Endometrium (tissue), 2 donors: ENCODE results near the gene UGT1A10.

ENCODE experiments used
- FAIRE-seq: peaks from 2 replicates; lab custom pipeline; 2012; peaks lifted over from hg19 to GRCh38; lab: Jason Lieb, UNC
- donor health status: control.
- donor health status: control.

UGT1A10 gene

GRCh38 chr2:233807215-233807865, 171.1 kb downstream of the UGT1A10 start:
- FAIRE-seq = no peak

DNA sequence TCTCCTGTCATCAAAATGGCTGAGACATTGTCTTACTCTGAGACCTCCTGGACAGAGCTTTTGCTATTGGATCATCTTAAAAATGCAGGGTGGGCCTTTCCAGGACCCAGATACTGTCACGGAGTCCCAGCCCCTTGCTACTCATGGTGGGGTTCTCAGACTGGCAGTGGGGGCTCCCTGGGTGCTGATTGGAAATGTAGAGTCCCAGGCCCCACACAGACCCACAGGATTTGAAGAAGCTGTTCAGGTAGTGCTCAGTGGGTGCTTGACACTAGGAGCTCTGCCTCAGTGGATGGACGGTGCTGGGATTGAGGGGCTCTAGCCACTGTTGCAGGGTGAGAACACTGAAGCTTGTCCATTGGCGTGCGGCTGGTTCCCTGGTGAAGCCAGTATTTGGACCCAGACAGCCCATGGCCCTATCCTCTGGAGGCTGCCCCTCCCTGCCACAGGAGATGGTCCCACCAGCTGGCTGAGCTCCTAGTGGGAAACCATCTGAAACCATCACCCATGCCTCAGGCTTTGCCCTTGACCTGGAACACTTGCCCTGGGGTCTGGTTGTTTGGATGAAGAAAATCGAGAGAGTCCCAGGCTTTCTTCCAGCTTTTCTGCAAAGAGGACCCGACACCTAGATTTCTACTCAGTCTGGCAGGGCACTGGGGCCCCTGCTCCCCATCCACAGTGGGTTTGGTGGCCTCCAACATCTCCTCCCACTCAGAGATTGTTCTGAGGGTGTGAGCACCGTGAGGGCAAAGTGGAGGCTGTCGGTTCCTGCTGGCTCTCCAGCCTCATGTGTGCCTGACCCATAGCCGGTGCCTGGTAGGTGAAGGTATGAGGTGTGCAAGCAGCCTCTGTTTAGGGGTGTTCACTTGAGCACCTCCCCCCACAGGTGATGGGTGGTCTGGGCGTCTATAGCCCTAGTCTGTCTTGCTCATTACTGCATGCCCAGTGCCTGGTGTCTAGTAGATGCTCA, 172.0 kb downstream of the UGT1A10 start:
- no peak for FAIRE-seq

DNA sequence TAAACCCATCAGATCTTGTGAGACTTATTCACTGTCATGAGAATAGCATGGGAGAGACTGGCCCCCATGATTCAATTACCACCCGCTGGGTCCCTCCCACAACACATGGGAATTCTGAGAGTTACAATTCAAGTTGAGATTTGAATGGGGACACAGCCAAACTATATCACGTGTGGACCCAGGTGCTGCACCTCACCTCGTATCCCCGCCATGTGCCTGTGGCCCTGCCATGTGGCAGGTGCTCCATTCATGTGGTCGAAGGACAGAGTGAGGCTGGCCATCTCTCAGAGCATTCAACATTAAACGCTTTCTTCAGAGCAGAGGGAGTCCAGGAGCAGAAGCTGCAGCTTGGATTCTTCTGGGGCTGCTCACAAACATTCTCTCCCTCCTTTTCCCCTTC, 174.1 kb downstream of the UGT1A10 start:
- no peak for FAIRE-seq

GRCh38 chr2:233811087-233811486, 174.8 kb downstream of the UGT1A10 start:
- FAIRE-seq = no peak

DNA sequence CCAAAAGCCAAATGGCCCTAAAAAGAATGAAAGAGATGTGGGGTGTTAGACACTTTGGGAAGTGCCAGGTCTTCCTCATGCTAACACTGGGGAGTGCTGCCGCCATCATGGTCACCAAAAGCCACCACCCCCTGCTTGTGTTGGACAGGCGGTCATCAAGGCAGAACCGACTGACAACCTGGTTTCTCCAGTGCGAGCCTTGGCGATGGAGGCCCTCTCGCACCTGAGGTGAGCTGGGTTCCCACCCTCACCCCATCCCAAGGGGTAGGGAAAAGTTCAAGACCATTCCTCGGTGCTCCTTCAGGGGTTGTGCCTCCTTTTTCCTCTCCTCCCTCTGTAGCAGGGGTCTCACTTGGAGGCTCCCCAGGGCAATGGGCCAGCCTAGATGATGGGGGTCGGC, 175.5 kb downstream of the UGT1A10 start:
- FAIRE-seq = no peak

DNA sequence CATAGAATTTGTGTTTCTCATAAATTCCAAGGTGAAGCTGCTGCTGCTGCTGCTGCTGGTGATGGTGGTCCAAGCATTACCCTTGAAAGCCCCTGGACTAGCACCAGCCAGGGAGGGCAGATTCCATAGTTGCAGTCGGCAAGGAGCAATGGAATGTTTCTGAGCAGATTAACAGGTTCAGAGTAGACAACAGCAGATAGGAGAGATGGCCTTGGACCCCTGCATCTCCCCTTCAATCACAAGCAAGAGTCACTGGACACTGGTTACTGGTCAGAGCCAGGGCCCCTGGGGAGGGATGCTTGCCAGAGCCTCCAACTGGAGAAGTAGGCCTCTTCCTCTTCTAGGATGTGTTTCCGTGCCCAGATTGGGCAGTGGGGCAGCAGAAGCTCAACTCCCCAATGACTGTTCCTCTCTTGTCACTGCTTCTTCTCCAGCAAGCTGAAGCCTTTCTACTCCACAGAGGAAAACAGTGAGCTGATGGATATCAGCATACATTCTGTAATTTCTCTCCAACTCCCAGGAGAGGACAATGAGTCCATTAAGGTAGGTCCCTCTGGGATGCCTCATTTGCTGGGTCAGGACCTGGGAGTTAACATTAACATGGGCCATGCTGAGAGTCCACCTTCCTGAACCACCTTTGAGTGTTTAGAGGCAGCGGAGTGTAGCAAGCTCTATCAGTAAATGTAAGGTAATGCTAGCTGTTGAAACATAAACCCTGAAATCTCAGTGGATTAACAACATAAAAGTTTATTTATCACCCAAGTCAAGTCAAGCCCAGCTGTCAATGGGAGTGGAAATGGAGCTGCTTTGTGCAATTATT, 177.2 kb downstream of the UGT1A10 start:
- no peak for FAIRE-seq

DNA sequence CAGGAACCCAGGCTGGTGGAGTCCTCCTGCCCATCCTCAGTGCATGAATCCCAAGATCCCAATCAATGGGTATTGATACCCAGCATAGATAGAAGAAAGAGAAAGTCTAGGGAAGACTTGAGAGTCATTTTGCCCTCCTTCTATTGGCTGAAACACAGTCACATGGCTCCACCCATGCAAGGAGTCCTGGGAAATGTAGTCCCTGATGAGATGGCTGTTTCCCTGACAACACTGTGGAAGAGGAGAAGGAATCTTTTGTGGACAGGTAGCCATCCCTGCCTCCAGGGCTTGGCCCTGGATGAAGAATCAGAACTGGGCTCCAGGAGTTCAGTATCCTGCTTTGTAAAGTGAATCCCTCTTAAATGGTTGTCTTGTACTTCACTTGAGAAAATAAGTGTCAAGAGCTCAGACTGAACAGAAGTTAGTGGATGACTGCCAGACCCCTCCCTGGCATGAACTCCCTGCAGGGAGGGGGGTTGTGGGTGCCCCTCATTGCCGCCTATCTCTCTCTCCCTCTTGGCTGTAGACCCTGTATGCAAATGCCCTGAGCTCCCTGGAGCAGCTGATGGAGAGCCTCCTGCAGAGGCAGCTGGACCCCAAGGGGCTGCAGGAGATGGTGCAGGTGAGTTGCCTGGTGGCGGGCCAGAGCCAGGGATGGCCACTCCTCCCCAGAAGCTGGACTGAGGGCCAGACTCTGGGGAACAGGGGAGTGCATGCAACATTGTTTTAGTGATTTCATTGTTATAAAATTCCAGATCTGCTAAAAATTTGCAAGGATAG, 178.0 kb downstream of the UGT1A10 start:
- no peak for FAIRE-seq

- FAIRE-seq = no peak
These were observed 179.6 kb downstream of the UGT1A10 start for GRCh38 chr2:233815861-233816260.

DNA sequence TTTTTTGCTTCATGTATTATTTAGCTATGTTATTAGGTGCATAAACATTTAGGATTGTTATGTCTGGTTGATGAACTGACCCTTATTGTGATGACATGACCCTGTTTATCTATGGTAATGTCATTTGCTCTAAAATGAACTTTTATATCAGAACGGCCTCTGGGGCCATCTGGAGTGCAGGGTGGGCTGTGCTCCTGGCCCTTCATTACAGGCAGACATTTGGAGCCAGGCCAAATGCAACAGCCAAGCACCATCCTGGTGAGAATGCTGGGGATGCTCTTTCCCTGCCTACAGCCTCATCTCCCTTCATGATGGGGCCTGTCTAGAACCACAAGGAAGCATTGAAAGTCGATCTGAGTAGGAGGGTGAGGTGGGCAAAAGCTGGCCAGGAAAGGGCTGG, 180.1 kb downstream of the UGT1A10 start:
- FAIRE-seq = no peak

GRCh38 chr2:233816771-233817170, 180.5 kb downstream of the UGT1A10 start:
- no peak for FAIRE-seq

- FAIRE-seq = no peak
These were observed 181.2 kb downstream of the UGT1A10 start for GRCh38 chr2:233817361-233817911.

DNA sequence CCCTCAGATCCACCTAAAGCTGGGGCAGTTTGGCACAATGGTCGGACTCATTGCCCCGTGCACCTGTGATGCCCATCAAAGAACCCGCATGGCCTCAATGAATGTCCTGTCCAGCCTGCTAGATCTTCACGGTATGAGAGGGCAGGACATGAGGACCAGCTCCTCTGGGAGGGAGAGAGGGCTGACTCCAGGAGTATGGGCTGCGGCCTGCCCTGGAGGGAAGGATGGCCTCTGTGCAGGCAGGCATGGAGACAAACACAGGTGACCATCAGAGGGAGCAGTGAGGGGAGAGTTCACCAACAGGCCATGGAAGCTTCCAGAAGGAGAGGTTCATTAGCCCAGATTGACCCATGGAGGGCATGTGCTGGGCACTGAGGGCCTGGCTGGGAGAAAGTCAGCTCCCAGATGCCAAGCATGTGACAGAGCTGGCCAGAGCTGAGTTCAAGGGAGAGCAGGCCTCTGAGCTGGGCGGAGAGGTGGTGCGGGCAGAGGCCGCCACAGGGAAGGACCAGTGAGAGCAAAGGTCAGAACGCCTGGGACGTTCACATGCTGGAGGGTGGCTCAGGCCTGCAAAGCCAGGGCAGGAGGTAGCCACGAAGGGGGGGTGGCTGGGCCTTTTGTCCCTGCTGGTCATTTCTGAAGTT, 181.9 kb downstream of the UGT1A10 start:
- FAIRE-seq = no peak

GRCh38 chr2:233818639-233819621, 182.7 kb downstream of the UGT1A10 start:
- FAIRE-seq = no peak

DNA sequence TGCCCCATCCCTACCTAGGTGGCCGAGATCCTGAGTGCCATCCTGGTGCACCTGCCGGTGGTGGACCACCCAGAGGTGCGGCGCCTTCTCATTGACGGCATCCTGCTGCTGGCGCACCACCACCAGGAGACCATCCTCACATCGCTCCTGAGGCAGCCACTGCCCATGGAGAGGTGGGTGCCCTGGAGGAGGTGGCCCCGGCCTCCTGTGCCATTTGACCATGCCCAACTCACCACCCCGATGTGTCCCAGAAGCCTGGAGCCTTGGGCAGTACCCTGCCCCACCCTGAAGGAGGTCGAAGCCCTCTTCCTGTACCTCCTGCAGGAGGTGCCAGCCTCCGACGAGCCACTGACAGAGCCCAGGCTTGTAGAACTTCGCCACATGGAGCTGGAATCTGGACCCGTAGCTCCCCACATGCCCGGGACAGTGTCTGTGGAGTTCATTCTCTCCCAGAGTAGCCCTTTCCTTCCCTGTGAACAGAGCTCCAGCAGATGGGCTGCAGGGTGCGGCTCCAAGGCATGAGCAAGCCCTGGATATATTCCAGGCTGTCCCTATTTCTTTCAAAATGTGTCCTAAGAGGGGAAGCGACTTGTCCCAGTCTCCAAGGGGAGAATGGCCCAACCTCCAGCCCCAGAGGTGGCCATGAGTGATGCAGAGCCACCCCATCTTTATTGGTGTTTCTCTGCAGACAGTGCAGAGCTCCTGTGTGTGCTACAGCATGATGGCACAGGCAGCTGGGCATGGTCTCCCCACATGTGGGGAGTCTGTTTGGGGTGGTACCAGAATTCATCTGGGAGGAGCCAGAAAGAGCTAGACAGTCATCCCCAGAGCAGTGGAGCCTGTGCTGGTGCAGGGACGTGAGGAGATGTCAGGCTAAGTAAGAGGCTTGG, 183.9 kb downstream of the UGT1A10 start:
- FAIRE-seq = no peak

DNA sequence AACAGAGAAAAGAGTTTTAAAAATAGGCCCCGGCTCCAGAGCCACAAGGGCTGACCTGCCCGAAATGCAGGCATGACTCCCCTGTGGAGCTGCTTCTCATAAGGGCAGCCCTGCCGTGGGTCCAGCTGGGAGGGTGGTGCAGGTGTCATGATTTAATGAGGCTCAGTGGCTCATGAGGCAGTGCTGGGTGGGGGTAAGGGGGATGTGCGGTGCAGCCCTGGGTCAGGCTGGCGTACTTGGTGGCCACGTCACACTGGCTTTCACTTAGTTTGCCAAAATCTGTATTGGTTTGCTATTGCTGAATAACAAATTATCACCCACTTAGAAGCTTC, 184.5 kb downstream of the UGT1A10 start:
- FAIRE-seq = no peak

GRCh38 chr2:233821196-233821595, 184.9 kb downstream of the UGT1A10 start:
- FAIRE-seq = no peak

GRCh38 chr2:233821709-233822100, 185.5 kb downstream of the UGT1A10 start:
- FAIRE-seq = no peak

DNA sequence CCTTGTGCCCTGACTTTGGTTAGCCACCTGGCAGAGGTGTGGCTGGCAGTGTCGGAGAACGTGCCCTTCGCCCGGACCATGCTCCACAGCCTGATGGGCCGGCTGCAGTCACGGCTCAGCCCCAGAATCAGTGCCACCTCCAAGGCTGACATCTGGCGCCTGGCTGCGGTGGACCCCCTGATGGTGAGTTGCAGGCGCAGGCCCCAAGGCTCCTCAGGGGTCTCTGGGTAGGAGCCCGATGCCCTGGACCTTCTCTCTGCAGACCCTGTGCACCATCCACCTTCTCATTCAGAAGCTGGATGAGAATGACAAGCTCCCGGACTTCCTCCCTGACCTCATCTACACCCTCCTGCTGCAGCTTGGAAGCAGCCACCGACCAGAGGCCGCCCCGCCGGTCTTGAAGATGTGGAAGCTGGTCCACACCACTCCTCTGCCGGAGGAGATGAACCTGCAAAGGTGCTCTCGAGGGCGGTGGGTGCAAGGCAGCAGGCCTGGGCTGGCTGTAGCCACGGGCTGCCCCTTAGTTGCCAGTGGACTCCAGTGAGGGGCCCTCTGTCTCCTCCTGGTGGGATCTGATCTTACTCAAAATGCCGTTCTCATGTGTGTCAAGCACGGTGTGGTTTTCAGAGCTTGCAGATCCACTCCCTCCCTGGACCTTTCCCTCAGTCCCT, 186.0 kb downstream of the UGT1A10 start:
- no peak for FAIRE-seq
